ENCODE results near the gene ASB6.

- TF ChIP-seq EP300 (IDR thresholded peaks at IDR 0.05): no peak
- TF ChIP-seq CTCF (IDR thresholded peaks at IDR 0.05): no peak
Observed at GRCh38 chr9:129598089-129598596, 43.8 kb downstream of the ASB6 start.
